ENCODE data around the gene FEN1.

FEN1 gene

GRCh38 chr11:61817471-61818202, 24.9 kb downstream of the FEN1 start:
- no peak for DNase-seq (ENCODE audit: low spot score)

DNA sequence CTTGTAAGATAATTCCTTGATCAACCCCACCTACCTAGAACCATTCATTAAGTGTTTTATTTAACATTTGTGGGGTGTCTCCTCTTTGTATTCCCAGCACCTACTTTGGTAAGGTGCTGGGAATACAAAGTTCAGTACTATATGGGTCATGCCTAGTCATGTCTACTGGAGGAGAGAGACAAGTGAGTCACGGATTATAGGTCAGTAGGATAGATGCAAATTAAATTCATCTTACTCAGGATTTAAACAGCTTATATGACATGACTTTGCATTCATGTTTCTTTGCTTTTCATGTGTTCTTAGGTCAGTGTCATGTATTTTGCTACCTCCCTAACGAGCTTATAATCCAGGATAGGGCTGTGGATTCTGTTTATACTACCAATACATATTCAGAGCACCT, 27.5 kb downstream of the FEN1 start:
- peak; percentile 47 for DNase-seq (ENCODE audit: low spot score)

DNA sequence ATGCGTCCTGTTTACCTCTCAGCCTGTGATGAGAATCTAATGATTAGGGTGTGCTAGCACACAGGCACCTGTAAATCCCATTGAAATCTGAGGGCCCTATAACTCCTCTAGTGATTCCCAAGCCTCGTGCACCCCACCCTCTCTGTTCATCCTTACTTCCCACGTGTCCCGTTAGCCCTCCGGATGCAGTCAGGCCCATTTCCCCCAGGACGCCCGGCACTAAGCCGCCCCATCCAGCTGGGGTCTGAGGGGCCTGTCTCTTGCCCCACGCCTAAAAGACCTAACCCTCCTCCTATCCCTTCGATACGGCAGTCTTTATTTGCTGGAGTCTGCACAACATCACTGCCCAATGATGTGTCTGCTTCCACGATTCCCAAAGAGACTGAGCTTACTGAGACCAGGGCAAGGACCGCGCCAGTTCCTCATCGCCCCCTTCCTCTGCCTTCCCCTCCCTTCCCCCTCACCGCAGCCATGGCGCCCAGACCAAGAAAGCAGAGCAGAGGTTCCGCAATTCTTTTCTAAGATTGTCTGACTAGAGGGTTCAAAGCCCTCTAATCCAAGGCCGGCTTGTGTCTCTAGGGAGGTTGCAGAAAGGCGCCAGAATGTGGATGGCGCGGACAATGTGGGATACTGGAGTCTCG, 34.3 kb downstream of the FEN1 start:
- DNase-seq (ENCODE audit: low spot score), result no peak

- peak; percentile 76 for DNase-seq (ENCODE audit: low spot score)
Measured at GRCh38 chr11:61827571-61828378, 35.1 kb downstream of the FEN1 start, which contains the start of gene FADS2. TSS of gene FADS2 (plus strand) at chr11:61828300. CDS start at chr11:61828391, 91 bp downstream.

DNA sequence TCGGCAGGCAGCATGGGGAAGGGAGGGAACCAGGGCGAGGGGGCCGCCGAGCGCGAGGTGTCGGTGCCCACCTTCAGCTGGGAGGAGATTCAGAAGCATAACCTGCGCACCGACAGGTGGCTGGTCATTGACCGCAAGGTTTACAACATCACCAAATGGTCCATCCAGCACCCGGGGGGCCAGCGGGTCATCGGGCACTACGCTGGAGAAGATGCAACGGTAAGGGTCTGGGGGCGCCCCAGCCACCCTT, 35.6 kb downstream of the FEN1 start:
- no peak for DNase-seq (ENCODE audit: low spot score)

GRCh38 chr11:61828629-61829407, 36.1 kb downstream of the FEN1 start:
- DNase-seq (ENCODE audit: low spot score), result peak; percentile 23

- DNase-seq (ENCODE audit: low spot score), result no peak
Measured at GRCh38 chr11:61829806-61830205, 37.1 kb downstream of the FEN1 start.

GRCh38 chr11:61830237-61831105, 37.8 kb downstream of the FEN1 start:
- DNase-seq (ENCODE audit: low spot score), result no peak

DNA sequence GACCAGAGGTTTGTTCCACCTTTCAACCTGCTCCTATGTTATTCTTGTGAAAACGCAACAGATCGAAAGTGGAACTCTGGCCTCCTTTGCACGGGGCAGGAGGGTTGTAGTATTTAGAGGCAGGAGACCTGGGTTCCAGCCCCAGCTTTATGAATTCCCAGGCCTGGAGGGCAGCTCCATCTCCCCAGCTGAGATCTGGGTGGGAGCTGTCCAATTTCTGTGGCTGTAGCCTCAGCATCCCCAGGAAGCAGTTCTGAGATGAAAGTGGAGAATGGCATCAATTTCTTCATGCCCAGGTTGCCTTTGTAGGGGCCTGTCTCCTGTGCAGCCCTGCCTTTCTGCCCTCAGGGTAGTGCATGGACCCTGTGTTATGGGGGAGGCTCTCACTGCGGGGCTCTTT, 39.5 kb downstream of the FEN1 start:
- no peak for DNase-seq (ENCODE audit: low spot score)

DNA sequence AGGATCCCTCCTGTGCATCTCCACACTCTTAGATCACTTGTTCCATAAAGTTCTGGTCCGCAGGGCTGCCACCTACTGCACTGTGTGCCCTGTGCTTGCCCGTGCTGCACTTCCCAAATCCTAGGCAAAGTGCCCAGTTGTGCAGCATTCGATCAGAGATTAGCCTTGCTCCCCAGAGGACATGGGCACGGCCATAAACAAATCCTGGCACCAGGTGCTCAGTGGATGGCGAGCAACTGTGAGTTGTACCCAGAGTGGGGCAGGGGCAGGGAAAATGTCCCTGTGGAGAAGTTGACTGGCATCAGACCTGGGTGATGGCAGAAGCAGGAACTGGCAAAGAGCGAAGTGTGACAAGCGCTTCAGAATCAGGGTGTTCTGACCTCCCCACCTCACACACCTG, 40.0 kb downstream of the FEN1 start:
- DNase-seq (ENCODE audit: low spot score), result no peak

- DNase-seq (ENCODE audit: low spot score), result no peak
Measured at GRCh38 chr11:61833471-61833870, 40.8 kb downstream of the FEN1 start.

GRCh38 chr11:61833926-61834277, 41.2 kb downstream of the FEN1 start:
- DNase-seq (ENCODE audit: low spot score), result no peak

DNA sequence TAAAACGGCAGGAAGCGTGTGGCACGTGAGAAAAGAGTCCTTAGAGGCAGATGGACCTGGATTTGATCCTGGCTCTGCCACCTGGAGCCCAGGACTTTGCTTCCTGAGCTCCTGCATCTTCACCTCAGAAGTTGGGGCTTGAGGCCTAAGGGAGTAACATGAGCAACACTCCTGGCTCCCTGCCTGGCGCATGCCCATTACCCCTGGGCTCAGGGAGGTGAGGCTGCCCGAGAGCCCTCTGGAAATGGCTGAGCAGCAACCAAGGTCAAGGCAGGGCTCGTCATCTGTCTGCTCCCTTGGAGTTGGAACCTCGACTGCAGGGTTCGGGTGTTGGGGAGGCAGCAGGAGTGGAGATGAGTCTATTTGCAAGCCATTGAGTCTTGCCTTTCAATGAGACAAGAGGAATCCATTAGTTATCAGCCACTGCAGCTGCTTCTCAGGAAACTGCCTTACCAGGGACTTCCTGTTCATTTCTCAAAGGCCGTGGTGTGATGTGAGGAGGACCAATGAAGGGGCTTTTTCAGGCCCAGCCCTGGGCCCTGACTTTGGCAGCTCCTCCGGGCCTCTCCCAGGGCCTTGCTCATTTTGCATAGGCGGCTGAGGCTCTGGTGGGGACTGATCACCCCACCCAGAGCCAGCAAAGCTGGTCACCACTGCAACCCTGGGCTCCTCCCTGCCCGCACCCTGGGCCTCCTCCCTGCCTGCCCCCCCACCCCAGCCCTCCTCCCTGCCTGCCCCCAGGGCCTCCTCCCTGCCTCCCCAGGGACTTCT, 41.8 kb downstream of the FEN1 start:
- DNase-seq (ENCODE audit: low spot score), result peak; percentile 88

GRCh38 chr11:61836193-61836592, 43.5 kb downstream of the FEN1 start:
- no peak for DNase-seq (ENCODE audit: low spot score)

DNA sequence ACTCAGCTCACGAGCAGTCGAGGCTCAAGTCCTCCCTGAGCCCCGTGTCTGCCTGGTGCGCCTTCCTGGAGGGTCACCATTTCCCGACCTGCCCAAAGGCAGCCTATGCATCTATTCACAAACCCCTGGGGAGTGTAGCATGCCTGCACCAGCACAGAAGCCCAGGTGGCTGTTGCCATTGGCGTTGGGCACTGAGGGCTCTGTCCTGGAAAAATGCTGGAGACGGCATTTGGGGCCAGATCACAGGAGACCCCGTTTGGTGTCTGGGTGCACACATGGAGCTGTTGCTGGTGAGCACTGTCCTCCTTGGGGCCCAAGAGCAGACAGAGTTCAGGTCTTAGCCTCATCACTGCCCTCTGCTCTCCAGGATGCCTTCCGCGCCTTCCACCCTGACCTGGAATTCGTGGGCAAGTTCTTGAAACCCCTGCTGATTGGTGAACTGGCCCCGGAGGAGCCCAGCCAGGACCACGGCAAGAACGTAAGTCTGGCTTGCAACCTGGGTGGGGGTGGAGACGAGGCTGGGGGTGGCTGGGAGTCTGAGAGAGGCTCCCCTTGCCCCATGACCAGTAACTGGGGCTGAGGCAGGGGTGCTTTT, 44.8 kb downstream of the FEN1 start:
- DNase-seq (ENCODE audit: low spot score), result no peak

DNA sequence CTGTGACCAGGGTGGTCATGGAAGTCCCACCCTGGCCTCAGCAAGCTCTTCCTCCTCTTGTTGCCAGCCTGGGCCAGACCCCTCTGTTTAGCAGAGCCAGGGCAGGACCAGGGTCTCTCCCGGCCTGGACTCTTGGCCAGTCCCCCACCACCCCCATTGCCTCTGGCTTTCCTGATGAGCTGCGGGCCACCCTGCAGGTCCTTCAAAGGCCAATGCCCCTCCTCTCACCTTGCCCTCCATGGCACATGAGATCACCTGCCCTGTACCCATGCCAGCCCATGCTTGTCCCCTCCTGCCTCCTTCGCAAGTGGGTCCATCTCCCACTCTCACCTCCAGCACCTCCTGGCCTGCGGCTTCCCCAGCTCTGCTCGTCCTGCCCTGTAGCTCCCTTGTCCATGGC, 45.8 kb downstream of the FEN1 start:
- DNase-seq (ENCODE audit: low spot score), result no peak

DNA sequence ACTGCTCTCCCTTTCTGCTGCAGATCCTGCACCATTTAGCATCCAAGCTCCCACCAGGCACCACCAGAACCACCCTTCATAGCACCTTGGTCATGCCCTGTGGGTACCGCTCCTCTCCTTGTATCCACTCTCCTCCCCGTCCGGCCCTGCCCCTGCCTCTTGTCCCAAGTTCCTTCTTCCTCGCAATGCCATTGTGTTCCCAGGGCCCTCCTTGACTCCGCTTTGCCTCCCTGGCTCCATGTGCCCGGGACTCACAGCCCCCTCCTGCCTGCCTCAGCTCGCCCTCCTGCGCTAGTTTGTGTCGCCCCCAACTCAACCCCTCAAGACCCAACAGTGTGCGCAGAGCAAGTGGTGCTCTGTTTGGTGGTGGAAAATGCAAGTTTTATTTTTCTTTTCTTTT, 46.2 kb downstream of the FEN1 start:
- DNase-seq (ENCODE audit: low spot score), result no peak

GRCh38 chr11:61839742-61840141, 47.0 kb downstream of the FEN1 start:
- DNase-seq (ENCODE audit: low spot score), result no peak

GRCh38 chr11:61840371-61840770, 47.7 kb downstream of the FEN1 start:
- DNase-seq (ENCODE audit: low spot score), result no peak

Data from kidney capillary endothelial cell (primary cell).